Endothelial cell of umbilical vein (primary cell): Measurements from ENCODE around the gene NF1.

Experiments used
- POLR2A ChIP-seq: IDR thresholded peaks from 2 replicates; pipeline ENCODE4 v1.6.1; 2012; ENCODE audit warnings: low read depth, mild to moderate bottlenecking, control low read depth, low read length
- TF ChIP-seq, protein P1 (sequence below), 2 donors: IDR thresholded peaks; 1 replicate in 1 of 2; 2 replicates in 1 of 2; pipeline ENCODE4 v1.5.1; 2011; ENCODE audit warnings: low read length in 2 of 2, mild to moderate bottlenecking in 2 of 2, moderate library complexity in 2 of 2, control low read depth in 1 of 2, inconsistent platforms in 1 of 2, low read depth in 1 of 2; ENCODE audit not compliant: insufficient read depth in 1 of 2; ENCODE audit errors: extremely low read depth in 1 of 2

DNA sequence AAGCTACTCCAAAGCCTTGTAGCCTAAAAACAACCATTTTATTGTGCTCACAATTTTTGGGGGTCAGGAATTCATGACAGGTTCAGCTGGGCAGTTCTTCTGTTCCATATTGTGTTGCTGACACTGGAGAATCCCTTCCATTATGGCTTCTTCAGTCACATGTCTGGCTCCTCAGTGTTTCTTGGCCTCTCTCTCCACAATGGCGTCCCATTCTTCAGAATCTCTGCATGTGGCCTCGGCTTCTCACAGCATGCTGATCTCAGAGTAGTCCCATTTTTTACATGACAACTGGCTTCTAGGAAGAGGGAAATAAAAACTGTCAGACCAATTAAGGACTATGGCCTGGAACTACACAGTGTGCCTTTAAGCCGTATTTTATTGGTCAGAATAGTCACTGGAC is 49.7 kb downstream of the NF1 start:
- TF ChIP-seq POLR2A: no peak
- TF ChIP-seq, protein P1, sequence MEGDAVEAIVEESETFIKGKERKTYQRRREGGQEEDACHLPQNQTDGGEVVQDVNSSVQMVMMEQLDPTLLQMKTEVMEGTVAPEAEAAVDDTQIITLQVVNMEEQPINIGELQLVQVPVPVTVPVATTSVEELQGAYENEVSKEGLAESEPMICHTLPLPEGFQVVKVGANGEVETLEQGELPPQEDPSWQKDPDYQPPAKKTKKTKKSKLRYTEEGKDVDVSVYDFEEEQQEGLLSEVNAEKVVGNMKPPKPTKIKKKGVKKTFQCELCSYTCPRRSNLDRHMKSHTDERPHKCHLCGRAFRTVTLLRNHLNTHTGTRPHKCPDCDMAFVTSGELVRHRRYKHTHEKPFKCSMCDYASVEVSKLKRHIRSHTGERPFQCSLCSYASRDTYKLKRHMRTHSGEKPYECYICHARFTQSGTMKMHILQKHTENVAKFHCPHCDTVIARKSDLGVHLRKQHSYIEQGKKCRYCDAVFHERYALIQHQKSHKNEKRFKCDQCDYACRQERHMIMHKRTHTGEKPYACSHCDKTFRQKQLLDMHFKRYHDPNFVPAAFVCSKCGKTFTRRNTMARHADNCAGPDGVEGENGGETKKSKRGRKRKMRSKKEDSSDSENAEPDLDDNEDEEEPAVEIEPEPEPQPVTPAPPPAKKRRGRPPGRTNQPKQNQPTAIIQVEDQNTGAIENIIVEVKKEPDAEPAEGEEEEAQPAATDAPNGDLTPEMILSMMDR (IDR thresholded peaks at IDR 0.05; ENCODE audit: extremely low read depth in 1 of 2, insufficient read depth in 1 of 2, low read depth in 1 of 2, low read length in 2 of 2): no peak
